ENCODE data around the gene CYP39A1. TPM values are rescaled to one million over a fixed set of nuclear protein-coding genes. Genes with fewer than 3 reads are reported as not detected.

Gene CYP39A1
- total and polyA plus RNA-seq, 8 donors, result 1.8 to 11.6 (median 7.8) TPM; not detected in 1

DNA sequence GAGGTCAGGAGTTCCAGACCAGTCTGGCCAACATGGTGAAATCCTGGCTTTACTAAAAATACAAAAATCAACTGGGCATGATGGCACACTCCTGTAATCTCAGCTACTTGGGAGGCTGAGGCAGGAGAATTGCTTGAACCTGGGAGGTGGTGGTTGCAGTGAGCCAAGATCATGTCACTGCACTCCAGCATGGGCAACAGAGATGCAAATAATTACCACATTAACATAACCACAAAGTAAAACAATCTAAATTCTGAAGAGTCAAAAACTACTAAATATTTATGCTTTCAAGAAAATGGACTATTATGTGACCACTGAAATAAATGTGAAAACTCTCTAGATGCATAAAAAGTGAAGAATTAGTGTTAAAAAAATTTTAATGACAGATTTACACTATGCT lies 59.9 kb downstream of the CYP39A1 start:
- peaks cover 0 to 7% (median 0%) of the 10 kb centered on the region in 4 donors for H3K9me3 ChIP-seq
- no peaks in the 10 kb centered on the region for H3K36me3 ChIP-seq
- no peak for TF ChIP-seq CTCF (IDR thresholded peaks at IDR 0.05)
- TF ChIP-seq POLR2A (IDR thresholded peaks at IDR 0.05), result no peak
- TF ChIP-seq POLR2AphosphoS5 (IDR thresholded peaks at IDR 0.05), result no peak
- TF ChIP-seq EP300 (IDR thresholded peaks at IDR 0.05), result no peak
- H3K4me1 ChIP-seq, result no peaks in the 10 kb centered on the region
- no peak for DNase-seq
- no peaks in the 10 kb centered on the region for H3K27me3 ChIP-seq
- intact Hi-C loops (cut with DNase I; ENCODE audit: low total_unique reads), result no loop called here
- no peak overlapping the region for H3K4me3 ChIP-seq
- no peak overlapping the region for H3K27ac ChIP-seq

DNA sequence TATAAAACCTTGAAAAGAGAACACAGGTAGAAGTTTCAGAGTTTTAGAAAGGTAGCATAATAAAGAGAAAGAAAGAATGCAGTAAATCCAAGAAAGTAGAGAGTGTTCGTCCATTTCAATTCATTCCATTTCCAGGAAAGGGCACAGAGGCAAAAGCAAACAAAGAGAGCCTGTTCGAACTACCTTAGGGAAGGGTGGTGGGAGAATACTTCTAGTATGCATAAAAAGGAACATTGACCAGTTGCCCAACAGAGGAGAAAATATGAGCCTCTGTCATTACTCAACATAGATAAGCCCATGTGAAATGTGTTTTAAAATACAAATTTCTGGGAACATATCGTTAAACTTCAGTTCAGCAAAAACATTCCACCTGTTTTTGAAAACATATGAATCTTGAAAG lies 60.6 kb downstream of the CYP39A1 start:
- 64 to 80% (median 70%) methylated on average over 3 of the region's 3 CpGs for WGBS, 5 donors
- TF ChIP-seq CTCF (IDR thresholded peaks at IDR 0.05) (no peak), POLR2AphosphoS5 (IDR thresholded peaks at IDR 0.05) (no peak), EP300 (IDR thresholded peaks at IDR 0.05) (no peak), POLR2A (IDR thresholded peaks at IDR 0.05) (no peak)
- no peaks in the 10 kb centered on the region for H3K27me3 ChIP-seq
- no peaks in the 10 kb centered on the region for H3K4me1 ChIP-seq
- H3K36me3 ChIP-seq, result no peaks in the 10 kb centered on the region
- no peak for DNase-seq
- intact Hi-C loops (cut with DNase I; ENCODE audit: low total_unique reads), result no loop called here
- H3K4me3 ChIP-seq, result no peak overlapping the region
- H3K27ac ChIP-seq, result no peak overlapping the region
- peaks cover 0 to 7% (median 0%) of the 10 kb centered on the region in 4 donors for H3K9me3 ChIP-seq

- H3K36me3 ChIP-seq, result no peaks in the 10 kb centered on the region
- no peak for TF ChIP-seq POLR2A (IDR thresholded peaks at IDR 0.05)
- TF ChIP-seq CTCF (IDR thresholded peaks at IDR 0.05), result no peak
- TF ChIP-seq POLR2AphosphoS5 (IDR thresholded peaks at IDR 0.05), result no peak
- TF ChIP-seq EP300 (IDR thresholded peaks at IDR 0.05), result no peak
- peaks cover 0 to 7% (median 0%) of the 10 kb centered on the region in 4 donors for H3K9me3 ChIP-seq
- no peak for DNase-seq
- no peaks in the 10 kb centered on the region for H3K27me3 ChIP-seq
- peaks cover 0 to 8% (median 3%) of the 10 kb centered on the region in 4 donors for H3K4me1 ChIP-seq
- intact Hi-C loops (cut with DNase I; ENCODE audit: low total_unique reads), result no loop called here
- H3K4me3 ChIP-seq, result no peak overlapping the region
- H3K27ac ChIP-seq, result no peak overlapping the region
Observed at GRCh38 chr6:46590765-46591164, 61.9 kb downstream of the CYP39A1 start.

DNA sequence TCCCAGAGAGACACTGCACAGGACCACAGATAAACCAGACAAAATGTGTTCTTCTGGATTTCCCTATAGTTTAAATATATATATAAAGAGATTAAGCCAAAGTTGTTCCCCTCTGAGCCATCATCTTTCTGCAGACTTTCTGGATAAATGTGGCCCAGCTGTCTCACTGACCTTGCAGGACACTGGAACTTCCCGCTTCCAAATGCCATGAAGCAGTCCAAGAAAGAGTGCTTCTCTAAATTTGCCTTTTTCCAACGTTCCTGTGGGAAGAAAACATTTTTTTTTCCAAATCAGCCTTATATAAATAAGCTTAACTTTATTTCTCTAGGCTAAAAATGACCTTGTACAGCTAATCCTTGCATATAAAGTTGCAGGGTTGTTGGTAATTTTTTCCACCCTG lies 65.7 kb downstream of the CYP39A1 start:
- no peaks in the 10 kb centered on the region for H3K27me3 ChIP-seq
- 44 to 56% (median 51%) methylated on average over 2 of the region's 2 CpGs for WGBS, 5 donors

More for the DNA sequence above, 65.7 kb downstream of the CYP39A1 start:
- intact Hi-C loops (cut with DNase I; ENCODE audit: low total_unique reads), result no loop called here
- TF ChIP-seq CTCF (IDR thresholded peaks at IDR 0.05) (no peak), POLR2A (IDR thresholded peaks at IDR 0.05) (no peak), POLR2AphosphoS5 (IDR thresholded peaks at IDR 0.05) (no peak), EP300 (IDR thresholded peaks at IDR 0.05) (no peak)
- Histone ChIP-seq H3K4me3 (no peak overlapping the region), H3K27ac (peak overlapping the region in 3 of 5 donors; percentile 20 to 38 (median 23)), H3K36me3 (no peaks in the 10 kb centered on the region), H3K4me1 (peaks cover 0 to 26% (median 8%) of the 10 kb centered on the region in 4 donors), H3K9me3 (no peaks in the 10 kb centered on the region)
- peak in 1 of 2 donors; percentile 57 for DNase-seq

Measured in stomach (tissue), 9 donors.